GM12872 (cell line): Measurements from ENCODE around the gene ESR2.

Experiments
- TF ChIP-seq, protein P1 (sequence below): IDR thresholded peaks from 3 replicates; pipeline ENCODE4 v1.5.1; 2011; ENCODE audit warnings: low read depth, mild to moderate bottlenecking, low read length, moderate library complexity; ENCODE audit not compliant: insufficient read depth

ESR2 gene

DNA sequence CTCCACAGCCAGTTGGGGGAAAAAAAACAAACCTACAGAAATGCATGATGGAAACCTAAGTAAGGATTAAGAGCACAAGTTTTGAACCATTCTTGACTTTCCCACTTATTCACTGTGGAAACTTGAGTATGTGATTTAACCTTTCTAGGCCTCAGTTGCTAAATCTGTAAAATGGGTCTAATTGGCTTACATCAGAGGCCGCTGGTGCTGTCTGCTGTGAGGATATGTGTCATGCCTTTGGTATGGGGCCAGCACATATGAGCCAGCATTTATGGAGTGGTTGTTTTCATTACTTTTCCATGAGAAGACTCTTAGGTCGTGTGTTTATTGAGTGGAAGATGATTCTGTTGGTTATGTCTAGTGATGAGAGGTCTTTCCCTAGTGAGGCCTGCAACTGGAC is 102.4 kb downstream of the ESR2 start:
- TF ChIP-seq, protein P1, sequence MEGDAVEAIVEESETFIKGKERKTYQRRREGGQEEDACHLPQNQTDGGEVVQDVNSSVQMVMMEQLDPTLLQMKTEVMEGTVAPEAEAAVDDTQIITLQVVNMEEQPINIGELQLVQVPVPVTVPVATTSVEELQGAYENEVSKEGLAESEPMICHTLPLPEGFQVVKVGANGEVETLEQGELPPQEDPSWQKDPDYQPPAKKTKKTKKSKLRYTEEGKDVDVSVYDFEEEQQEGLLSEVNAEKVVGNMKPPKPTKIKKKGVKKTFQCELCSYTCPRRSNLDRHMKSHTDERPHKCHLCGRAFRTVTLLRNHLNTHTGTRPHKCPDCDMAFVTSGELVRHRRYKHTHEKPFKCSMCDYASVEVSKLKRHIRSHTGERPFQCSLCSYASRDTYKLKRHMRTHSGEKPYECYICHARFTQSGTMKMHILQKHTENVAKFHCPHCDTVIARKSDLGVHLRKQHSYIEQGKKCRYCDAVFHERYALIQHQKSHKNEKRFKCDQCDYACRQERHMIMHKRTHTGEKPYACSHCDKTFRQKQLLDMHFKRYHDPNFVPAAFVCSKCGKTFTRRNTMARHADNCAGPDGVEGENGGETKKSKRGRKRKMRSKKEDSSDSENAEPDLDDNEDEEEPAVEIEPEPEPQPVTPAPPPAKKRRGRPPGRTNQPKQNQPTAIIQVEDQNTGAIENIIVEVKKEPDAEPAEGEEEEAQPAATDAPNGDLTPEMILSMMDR: no peak

DNA sequence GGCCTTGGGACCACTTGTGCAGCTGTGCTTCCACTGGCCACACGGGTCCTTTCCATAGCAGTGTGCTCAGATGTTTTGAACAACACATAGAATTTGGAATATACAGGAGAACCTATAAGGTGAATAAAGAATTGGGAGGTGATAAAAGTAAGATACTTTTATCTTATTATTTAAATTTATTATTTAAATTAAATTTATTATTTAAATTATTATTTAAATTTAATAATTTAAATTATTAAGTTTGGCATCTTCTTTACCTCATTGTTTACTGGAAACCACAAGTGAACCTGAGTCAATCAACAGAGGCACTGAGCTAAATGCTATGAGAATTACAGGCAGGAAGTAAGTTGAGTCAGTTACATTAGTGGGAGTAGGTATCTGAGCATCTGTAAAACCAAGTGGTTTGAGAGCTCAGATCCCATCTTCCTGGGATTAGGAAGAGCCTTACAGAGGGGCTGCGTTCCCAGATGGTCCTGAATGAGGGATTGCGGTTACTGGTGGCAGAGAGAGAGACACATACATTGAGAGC is 103.1 kb downstream of the ESR2 start:
- TF ChIP-seq, protein P1: no peak

DNA sequence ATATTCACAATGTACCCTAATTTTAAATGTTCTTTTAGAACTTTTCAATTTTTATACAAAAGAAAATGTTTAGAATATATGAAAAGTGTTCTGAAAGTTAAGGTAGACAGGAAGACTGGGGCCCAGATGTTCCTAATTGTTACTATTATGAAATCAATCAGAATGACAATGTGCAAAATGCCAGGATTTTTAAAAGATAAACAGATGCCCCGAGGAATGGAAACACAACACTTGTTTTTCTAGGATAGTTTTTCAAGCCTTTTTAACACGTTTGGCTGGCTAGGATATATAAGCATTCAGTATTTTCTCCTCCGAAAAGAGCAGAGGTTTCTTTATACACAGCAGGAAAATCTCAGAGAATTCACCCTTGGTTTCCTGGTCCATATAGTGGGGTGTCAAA is 106.8 kb downstream of the ESR2 start:
- TF ChIP-seq, protein P1: no peak

DNA sequence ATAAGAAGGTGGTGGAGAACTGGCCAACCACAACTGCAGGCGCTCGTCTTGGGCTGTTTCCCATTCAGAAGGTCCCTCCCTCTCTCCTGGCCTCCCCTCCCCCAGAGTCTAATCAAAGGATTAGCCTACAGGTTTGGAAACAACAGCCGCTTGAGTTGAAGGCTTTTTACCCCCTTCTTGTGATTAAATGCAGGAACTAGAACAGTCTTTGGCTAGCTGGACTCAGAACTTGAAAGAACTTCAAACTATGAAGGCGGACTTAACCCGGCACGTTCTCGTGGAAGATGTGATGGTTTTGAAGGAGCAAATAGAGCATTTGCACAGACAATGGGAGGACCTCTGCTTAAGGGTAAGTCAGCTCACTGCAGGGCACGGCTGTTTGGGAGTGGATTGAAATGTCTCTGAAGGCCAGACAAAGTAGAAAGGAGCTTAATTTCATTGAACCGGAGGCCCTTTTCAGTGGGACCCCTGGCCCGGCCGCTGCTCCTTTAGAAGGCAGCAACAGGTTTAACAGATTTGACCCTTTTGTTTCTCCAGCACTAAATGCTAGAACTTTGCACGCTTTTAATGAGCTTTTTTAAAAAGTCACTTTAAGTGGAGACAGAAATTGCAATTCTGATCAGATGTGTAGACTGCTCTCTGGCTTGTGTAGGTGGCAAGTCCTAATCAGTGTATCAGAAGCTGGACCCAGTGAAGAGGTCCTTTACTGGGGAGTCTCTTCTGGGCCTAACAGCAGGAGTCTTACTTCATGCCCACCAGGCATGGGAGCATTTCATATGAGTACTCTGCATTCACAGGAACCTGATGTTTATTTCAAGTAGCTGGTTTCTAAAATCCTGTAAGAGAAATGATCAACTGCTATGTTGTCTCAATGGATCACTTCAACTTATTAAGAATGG is 107.7 kb downstream of the ESR2 start:
- TF ChIP-seq, protein P1: no peak

DNA sequence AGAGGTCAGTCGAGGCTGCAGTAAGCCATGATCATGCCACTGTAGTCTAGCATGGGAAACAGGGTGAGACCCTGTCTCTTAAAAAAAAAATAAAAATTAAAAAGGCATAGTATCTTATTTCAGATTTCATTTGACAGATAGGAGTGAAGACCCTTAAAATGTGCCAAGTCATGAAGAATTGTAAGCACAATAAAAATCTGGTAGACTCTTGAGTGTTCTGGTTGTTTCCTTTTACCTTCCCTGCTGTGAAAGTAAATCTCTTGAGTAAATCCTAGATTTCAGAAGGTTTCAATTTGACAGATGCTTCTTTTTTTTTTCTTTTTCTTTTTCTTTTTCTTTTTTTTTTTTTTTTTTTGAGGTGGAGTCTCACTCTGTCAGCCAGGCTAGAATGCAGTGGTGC is 109.0 kb downstream of the ESR2 start:
- TF ChIP-seq, protein P1: no peak

DNA sequence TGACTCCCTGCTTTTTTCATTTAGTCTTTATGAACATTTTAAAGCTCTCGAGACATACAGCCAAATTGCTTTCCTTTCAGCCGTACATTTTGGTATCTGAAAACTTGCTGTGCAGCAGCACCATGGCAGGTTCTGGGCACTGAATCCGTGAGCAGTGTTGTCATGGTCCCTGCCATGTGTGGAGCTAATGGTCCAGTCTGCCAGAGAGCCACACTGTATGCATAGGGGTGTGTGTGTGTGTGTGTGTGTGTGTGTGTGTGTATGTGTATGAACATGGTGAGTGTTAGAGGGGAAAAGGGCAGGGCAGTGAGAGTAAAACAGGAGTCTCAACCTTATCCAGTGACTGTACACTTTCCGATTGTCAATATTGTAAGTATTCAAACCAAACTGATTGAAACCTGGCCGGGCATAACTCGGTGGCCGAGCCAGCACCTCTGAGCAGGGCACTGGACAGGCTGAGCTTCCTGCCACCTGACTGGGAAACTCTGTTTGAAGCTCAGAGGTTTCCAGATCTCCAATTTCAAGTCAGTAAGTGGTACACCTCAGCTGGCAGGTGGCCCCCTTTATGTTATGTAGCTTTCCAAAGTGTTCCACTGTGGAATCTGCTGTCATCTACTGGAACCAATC is 110.0 kb downstream of the ESR2 start:
- TF ChIP-seq, protein P1: no peak

DNA sequence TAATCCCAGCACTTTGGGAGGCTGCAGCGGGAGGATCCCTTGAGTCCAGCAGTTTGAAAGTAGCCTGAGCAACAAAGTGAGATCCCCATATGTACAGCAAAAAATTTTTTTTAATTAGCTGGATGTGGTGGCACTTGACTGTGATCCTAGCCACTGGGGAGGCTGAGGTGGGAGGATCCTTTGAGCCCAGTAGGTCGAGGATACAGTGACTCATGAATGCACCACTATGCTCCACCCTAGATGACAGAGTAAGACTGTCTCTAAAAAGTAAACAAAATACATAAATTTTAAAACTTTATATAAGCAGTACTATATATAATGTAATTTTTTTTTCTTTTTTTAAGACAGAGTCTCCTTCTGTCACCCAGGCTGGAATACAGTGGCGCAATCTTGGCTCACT is 115.4 kb downstream of the ESR2 start:
- TF ChIP-seq, protein P1: no peak
